Measurements from ENCODE around the gene CAPN8.

DNA sequence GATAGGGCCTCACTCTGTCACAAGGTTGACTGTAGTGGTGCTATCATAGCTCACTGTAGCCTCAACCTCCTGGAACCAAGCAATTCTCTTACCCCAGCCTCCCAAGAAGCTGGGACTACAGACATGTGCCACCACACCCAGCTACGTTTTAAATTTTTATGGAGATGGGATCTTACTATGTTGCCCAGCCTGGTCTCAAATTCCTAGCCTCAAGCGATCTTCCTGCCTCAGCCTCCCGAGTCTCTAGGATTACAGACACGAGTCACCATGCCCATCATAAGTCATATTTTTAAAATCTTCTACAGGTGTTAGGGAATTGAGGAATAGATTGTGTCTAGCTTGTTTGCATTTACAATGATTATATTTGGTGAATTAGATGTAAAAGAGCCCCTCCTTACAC, 145.3 kb downstream of the CAPN8 start:
- TF ChIP-seq GATA2 (IDR thresholded peaks at IDR 0.05; ENCODE audit: low read depth, low read length) (no peak), GATA3 (IDR thresholded peaks at IDR 0.05; ENCODE audit: low read depth, low read length) (no peak)
